Activated effector memory CD4-positive, alpha-beta T cell treated with anti-CD3 and anti-CD28 coated beads, Interleukin-2, amount 50 U/mL, for 16 hours (primary cell): ENCODE results near the gene RPEL1.
A peak's percentile ranks its signal among the peaks of the same experiment; 100 is the strongest.
"Not testable (repeated sequence)": the region's sequence is repeated elsewhere in the genome, so short reads cannot be mapped to it uniquely, and the experiment has no call there.

Experiments
- DNase-seq: peaks from one replicate; pipeline ENCODE4 v3.0.0-alpha.2; 2020

RPEL1 gene

GRCh38 chr10:103238506-103239252 lies 7.0 kb upstream of the RPEL1 start:
- DNase-seq = no peak

GRCh38 chr10:103241262-103242011 lies 4.2 kb upstream of the RPEL1 start:
- DNase-seq = no peak

GRCh38 chr10:103244666-103245271 lies 918 bp upstream of the RPEL1 start:
- peak; percentile 83 for DNase-seq

GRCh38 chr10:103246324-103246723 lies 637 bp downstream of the RPEL1 start:
- DNase-seq = no peak

GRCh38 chr10:103254113-103254512 lies 8.4 kb downstream of the RPEL1 start:
- DNase-seq = no peak

- no peak for DNase-seq
Observed at GRCh38 chr10:103254538-103255325, 9.0 kb downstream of the RPEL1 start.

- no peak for DNase-seq
Observed at GRCh38 chr10:103256613-103257012, 10.9 kb downstream of the RPEL1 start.

- DNase-seq = no peak
Observed at GRCh38 chr10:103257812-103258211, 12.1 kb downstream of the RPEL1 start.

GRCh38 chr10:103258928-103259327 lies 13.2 kb downstream of the RPEL1 start:
- not testable (repeated sequence) for DNase-seq

- no peak for DNase-seq
Observed at GRCh38 chr10:103259989-103260388, 14.3 kb downstream of the RPEL1 start.

- no peak for DNase-seq
Observed at GRCh38 chr10:103262229-103262628, 16.5 kb downstream of the RPEL1 start.

GRCh38 chr10:103265717-103266329 lies 20.1 kb downstream of the RPEL1 start:
- DNase-seq = no peak

- no peak for DNase-seq
Observed at GRCh38 chr10:103273041-103273441, 27.4 kb downstream of the RPEL1 start.

GRCh38 chr10:103276251-103276895 lies 30.7 kb downstream of the RPEL1 start:
- DNase-seq = no peak

- DNase-seq = no peak
Observed at GRCh38 chr10:103276896-103277712, 31.4 kb downstream of the RPEL1 start, which contains the start of gene INA. Gene INA (plus strand): TSS chr10:103277138. CDS start chr10:103277212, 74 bp downstream.

- DNase-seq = no peak
Observed at GRCh38 chr10:103277713-103278536, 32.2 kb downstream of the RPEL1 start.

- no peak for DNase-seq
Observed at GRCh38 chr10:103278537-103278823, 32.8 kb downstream of the RPEL1 start.

GRCh38 chr10:103278862-103279298 lies 33.2 kb downstream of the RPEL1 start:
- DNase-seq = peak; percentile 71

GRCh38 chr10:103280031-103280430 lies 34.3 kb downstream of the RPEL1 start:
- no peak for DNase-seq

- no peak for DNase-seq
Observed at GRCh38 chr10:103280506-103280905, 34.8 kb downstream of the RPEL1 start.
